GOT3 (cell line): ENCODE data around the gene RCAN3.

Source experiments
- DNase-seq: peaks from one replicate; lab custom pipeline; 2025; ENCODE audit warnings: mixed read lengths; lab: John Stamatoyannopoulos, UW

Gene RCAN3

GRCh38 chr1:24580756-24581155 is 78.1 kb downstream of the RCAN3 start:
- no peak for DNase-seq

GRCh38 chr1:24584171-24584647 is 81.6 kb downstream of the RCAN3 start:
- DNase-seq = no peak

- DNase-seq = no peak
These were observed 83.5 kb downstream of the RCAN3 start for GRCh38 chr1:24586119-24586518.

GRCh38 chr1:24586970-24587820 is 84.6 kb downstream of the RCAN3 start:
- no peak for DNase-seq

- no peak for DNase-seq
These were observed 85.9 kb downstream of the RCAN3 start for GRCh38 chr1:24588573-24588972.

GRCh38 chr1:24589200-24589599 is 86.6 kb downstream of the RCAN3 start:
- no peak for DNase-seq
